OCI-LY3 (cell line): Measurements from ENCODE around the gene C1QTNF2.

Experiments used
- CTCF ChIP-seq: fragments of 200-600, 300-600 bp; sonication (generic); IDR thresholded peaks from 2 replicates; pipeline ENCODE4 v1.5.1; 2014; ENCODE audit warnings: antibody characterized with exemption, low read length, low read depth
- EZH2phosphoT487 ChIP-seq: fragments of 200-600 bp; shearing (Covaris generic); IDR thresholded peaks from 2 replicates; pipeline ENCODE4 v1.6.1; 2018; ENCODE audit warnings: antibody characterized with exemption, mixed run types, low read depth

DNA sequence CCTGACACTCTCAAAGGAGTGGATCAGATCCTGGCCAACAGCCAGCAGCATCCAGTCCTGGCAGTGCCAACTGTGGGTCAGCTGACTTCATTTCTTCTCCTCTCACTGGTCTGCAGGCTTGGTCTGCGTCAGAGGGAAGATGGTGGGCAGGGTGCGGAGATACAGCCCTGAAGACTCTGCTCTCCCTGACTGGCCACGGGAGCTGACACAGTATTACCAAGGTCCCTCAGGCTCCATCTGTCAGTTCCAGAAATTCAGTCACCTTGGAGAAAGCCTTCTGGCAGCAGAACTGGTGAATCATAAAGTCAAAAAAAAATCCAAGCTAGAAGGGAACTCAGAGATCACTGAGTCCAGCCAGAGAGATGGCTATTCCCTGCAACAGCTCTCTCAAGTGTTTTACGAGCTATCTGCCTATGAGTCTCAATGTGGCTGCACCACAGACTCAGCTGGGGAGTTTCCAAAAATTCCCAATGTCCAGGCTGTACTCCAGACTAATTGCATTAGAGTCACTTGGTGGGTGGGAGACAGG lies 27.9 kb downstream of the C1QTNF2 start:
- TF ChIP-seq CTCF (no peak), EZH2phosphoT487 (no peak)
